ENCODE results near the gene MOV10L1. TPM values are rescaled to one million over a fixed set of nuclear protein-coding genes. Genes with fewer than 3 reads are reported as not detected.

The MOV10L1 gene
- total and polyA plus RNA-seq, 9 of the 15 experiments (the other 6 are each of a cell fraction or from before 2014, with no cell fraction given) = 0.06 to 0.43 (median 0.15) TPM

DNA sequence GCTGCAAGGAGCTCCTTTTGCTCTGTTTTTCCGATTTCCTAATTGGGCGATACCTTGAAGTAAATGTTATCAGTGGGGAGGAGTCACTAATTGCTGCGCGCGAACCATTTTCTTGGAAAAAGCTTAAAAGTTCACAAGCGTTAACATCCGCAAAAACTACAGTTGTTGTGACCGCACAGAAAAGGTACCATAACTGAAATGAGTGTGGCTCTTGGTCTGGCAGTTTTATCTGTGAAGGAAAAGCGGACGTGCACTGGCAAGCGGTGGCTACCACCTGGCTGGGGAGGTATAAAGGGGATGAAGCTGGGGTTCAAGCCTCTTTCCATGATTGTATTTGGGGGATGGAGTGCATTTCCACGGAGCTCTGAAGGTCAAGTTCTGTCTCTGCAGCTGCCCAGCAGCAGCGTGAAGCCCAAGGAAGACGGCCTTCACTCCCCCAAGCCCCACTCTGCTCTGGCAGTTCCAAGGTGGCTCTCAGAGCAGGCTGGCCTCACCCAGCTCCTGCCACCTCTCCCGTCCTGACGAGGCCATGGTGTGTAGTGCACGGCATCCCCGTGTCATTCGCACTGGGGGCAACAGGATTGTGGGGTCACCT lies 27.5 kb downstream of the MOV10L1 start (continued):
- TF ChIP-seq, protein P1, sequence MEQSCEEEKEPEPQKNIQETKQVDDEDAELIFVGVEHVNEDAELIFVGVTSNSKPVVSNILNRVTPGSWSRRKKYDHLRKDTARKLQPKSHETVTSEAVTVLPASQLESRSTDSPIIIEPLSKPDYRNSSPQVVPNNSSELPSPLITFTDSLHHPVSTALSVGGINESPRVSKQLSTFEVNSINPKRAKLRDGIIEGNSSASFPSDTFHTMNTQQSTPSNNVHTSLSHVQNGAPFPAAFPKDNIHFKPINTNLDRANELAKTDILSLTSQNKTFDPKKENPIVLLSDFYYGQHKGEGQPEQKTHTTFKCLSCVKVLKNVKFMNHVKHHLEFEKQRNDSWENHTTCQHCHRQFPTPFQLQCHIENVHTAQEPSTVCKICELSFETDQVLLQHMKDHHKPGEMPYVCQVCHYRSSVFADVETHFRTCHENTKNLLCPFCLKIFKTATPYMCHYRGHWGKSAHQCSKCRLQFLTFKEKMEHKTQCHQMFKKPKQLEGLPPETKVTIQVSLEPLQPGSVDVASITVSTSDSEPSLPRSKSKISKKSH (CRISPR knock-in tag; IDR thresholded peaks at IDR 0.05) = no peak
- TF ChIP-seq SREBF2 (CRISPR knock-in tag; IDR thresholded peaks at IDR 0.05) (no peak), TOE1 (IDR thresholded peaks at IDR 0.05; ENCODE audit: borderline replicate concordance) (no peak), TOE1 (CRISPR knock-in tag; IDR thresholded peaks at IDR 0.05; ENCODE audit: borderline replicate concordance, low read depth) (no peak), GABPB2 (CRISPR knock-in tag; conservative IDR thresholded peaks at IDR 0.05) (no peak), SMARCC2 (IDR thresholded peaks at IDR 0.05; ENCODE audit: low read depth) (no peak), DPF2 (IDR thresholded peaks at IDR 0.05) (0 out of 2 replicates have a peak, but pooled peaks have one; percentile 19), HMG20A (CRISPR knock-in tag; conservative IDR thresholded peaks at IDR 0.05) (no peak), ZNF408 (CRISPR knock-in tag; IDR thresholded peaks at IDR 0.05; ENCODE audit: low read depth) (no peak), TAF9B (IDR thresholded peaks at IDR 0.05; ENCODE audit: partially characterized antibody) (peak; percentile 25), ASH1L (IDR thresholded peaks at IDR 0.05; ENCODE audit: borderline replicate concordance, low read depth, partially characterized antibody) (no peak), YY1 (IDR thresholded peaks at IDR 0.05; ENCODE audit: borderline replicate concordance in 1 of 3, control insufficient read depth in 1 of 3, extremely low read depth in 1 of 3, insufficient read depth in 3 of 3, insufficient read length in 1 of 3, insufficient replicate concordance in 2 of 3, low read depth in 1 of 3, low read length in 2 of 3) (no peak), ZC3H11A (IDR thresholded peaks at IDR 0.05; ENCODE audit: low read depth, low read length) (no peak), PRPF4 (IDR thresholded peaks at IDR 0.05; ENCODE audit: insufficient read depth, low read depth, low read length, poor library complexity, severe bottlenecking) (no peak), RBM15 (IDR thresholded peaks at IDR 0.05; ENCODE audit: insufficient read depth, low read length) (no peak), KAT8 (IDR thresholded peaks at IDR 0.05; ENCODE audit: low read depth) (no peak), CC2D1A (IDR thresholded peaks at IDR 0.05) (no peak)
- TF ChIP-seq, protein P2, sequence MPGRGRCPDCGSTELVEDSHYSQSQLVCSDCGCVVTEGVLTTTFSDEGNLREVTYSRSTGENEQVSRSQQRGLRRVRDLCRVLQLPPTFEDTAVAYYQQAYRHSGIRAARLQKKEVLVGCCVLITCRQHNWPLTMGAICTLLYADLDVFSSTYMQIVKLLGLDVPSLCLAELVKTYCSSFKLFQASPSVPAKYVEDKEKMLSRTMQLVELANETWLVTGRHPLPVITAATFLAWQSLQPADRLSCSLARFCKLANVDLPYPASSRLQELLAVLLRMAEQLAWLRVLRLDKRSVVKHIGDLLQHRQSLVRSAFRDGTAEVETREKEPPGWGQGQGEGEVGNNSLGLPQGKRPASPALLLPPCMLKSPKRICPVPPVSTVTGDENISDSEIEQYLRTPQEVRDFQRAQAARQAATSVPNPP (IDR thresholded peaks at IDR 0.05; ENCODE audit: borderline replicate concordance, insufficient read depth, insufficient read length) = no peak
- TF ChIP-seq, protein P3, sequence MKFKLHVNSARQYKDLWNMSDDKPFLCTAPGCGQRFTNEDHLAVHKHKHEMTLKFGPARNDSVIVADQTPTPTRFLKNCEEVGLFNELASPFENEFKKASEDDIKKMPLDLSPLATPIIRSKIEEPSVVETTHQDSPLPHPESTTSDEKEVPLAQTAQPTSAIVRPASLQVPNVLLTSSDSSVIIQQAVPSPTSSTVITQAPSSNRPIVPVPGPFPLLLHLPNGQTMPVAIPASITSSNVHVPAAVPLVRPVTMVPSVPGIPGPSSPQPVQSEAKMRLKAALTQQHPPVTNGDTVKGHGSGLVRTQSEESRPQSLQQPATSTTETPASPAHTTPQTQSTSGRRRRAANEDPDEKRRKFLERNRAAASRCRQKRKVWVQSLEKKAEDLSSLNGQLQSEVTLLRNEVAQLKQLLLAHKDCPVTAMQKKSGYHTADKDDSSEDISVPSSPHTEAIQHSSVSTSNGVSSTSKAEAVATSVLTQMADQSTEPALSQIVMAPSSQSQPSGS (CRISPR knock-in tag; IDR thresholded peaks at IDR 0.05) = no peak
- TF ChIP-seq, protein P4, sequence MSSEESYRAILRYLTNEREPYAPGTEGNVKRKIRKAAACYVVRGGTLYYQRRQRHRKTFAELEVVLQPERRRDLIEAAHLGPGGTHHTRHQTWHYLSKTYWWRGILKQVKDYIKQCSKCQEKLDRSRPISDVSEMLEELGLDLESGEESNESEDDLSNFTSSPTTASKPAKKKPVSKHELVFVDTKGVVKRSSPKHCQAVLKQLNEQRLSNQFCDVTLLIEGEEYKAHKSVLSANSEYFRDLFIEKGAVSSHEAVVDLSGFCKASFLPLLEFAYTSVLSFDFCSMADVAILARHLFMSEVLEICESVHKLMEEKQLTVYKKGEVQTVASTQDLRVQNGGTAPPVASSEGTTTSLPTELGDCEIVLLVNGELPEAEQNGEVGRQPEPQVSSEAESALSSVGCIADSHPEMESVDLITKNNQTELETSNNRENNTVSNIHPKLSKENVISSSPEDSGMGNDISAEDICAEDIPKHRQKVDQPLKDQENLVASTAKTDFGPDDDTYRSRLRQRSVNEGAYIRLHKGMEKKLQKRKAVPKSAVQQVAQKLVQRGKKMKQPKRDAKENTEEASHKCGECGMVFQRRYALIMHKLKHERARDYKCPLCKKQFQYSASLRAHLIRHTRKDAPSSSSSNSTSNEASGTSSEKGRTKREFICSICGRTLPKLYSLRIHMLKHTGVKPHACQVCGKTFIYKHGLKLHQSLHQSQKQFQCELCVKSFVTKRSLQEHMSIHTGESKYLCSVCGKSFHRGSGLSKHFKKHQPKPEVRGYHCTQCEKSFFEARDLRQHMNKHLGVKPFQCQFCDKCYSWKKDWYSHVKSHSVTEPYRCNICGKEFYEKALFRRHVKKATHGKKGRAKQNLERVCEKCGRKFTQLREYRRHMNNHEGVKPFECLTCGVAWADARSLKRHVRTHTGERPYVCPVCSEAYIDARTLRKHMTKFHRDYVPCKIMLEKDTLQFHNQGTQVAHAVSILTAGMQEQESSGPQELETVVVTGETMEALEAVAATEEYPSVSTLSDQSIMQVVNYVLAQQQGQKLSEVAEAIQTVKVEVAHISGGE (CRISPR knock-in tag; IDR thresholded peaks at IDR 0.05) = no peak

Data from K562 (cell line).